ENCODE measurements around the gene DDX52. TPM values are rescaled to one million over a fixed set of nuclear protein-coding genes. Genes with fewer than 3 reads are reported as not detected.

Gene DDX52
- polyA plus RNA-seq, 1 donor = 28.9 TPM

GRCh38 chr17:37676115-37676925, 33.1 kb upstream of the DDX52 start:
- peaks cover 60% of the 10 kb centered on the region for H3K4me1 ChIP-seq (ENCODE audit: control insufficient read depth, insufficient read depth, low read length)
- peak; percentile 92 to 97 for DNase-seq
- no CpG with 5 or more reads among the region's 7 CpGs for WGBS (ENCODE audit: insufficient coverage, low lambda C conversion rate)
- H3K27ac ChIP-seq (ENCODE audit: low read length) = peak overlapping the region; percentile 96
- H3K36me3 ChIP-seq (ENCODE audit: control insufficient read depth, insufficient read depth, low read length) = no peaks in the 10 kb centered on the region
- no peaks in the 10 kb centered on the region for H3K9me3 ChIP-seq (ENCODE audit: control insufficient read depth, low read depth, low read length)
- H3K27me3 ChIP-seq (ENCODE audit: control insufficient read depth, insufficient read depth, low read length) = no peaks in the 10 kb centered on the region
- H3K4me3 ChIP-seq (ENCODE audit: low read length) = no peak overlapping the region

GRCh38 chr17:37674511-37674910, 31.3 kb upstream of the DDX52 start:
- peaks cover 75% of the 10 kb centered on the region for H3K4me1 ChIP-seq (ENCODE audit: control insufficient read depth, insufficient read depth, low read length)
- peak overlapping the region; percentile 96 for H3K27ac ChIP-seq (ENCODE audit: low read length)

GRCh38 chr17:37673386-37673785, 30.1 kb upstream of the DDX52 start:
- Histone ChIP-seq H3K27me3 (ENCODE audit: control insufficient read depth, insufficient read depth, low read length) (no peaks in the 10 kb centered on the region), H3K27ac (ENCODE audit: low read length) (peak overlapping the region; percentile 29), H3K9me3 (ENCODE audit: control insufficient read depth, low read depth, low read length) (no peaks in the 10 kb centered on the region), H3K4me1 (ENCODE audit: control insufficient read depth, insufficient read depth, low read length) (peaks cover 77% of the 10 kb centered on the region), H3K36me3 (ENCODE audit: control insufficient read depth, insufficient read depth, low read length) (no peaks in the 10 kb centered on the region), H3K4me3 (ENCODE audit: low read length) (no peak overlapping the region)
- no CpG with 5 or more reads among the region's 2 CpGs for WGBS (ENCODE audit: insufficient coverage, low lambda C conversion rate)
- no peak for DNase-seq

More at GRCh38 chr17:37674511-37674910, 31.3 kb upstream of the DDX52 start:
- WGBS (ENCODE audit: insufficient coverage, low lambda C conversion rate) = 40% methylated on average over 1 of the region's 1 CpG
- no peaks in the 10 kb centered on the region for H3K9me3 ChIP-seq (ENCODE audit: control insufficient read depth, low read depth, low read length)
- no peaks in the 10 kb centered on the region for H3K27me3 ChIP-seq (ENCODE audit: control insufficient read depth, insufficient read depth, low read length)
- H3K4me3 ChIP-seq (ENCODE audit: low read length) = no peak overlapping the region
- DNase-seq = peak in 1 of 2 donors; percentile 40
- no peaks in the 10 kb centered on the region for H3K36me3 ChIP-seq (ENCODE audit: control insufficient read depth, insufficient read depth, low read length)

- Histone ChIP-seq H3K9me3 (ENCODE audit: control insufficient read depth, low read depth, low read length) (no peaks in the 10 kb centered on the region), H3K4me1 (ENCODE audit: control insufficient read depth, insufficient read depth, low read length) (peaks cover 71% of the 10 kb centered on the region), H3K4me3 (ENCODE audit: low read length) (no peak overlapping the region), H3K27ac (ENCODE audit: low read length) (peak overlapping the region; percentile 89), H3K36me3 (ENCODE audit: control insufficient read depth, insufficient read depth, low read length) (no peaks in the 10 kb centered on the region), H3K27me3 (ENCODE audit: control insufficient read depth, insufficient read depth, low read length) (no peaks in the 10 kb centered on the region)
- no CpG with 5 or more reads among the region's 3 CpGs for WGBS (ENCODE audit: insufficient coverage, low lambda C conversion rate)
- no peak for DNase-seq
These were observed 29.4 kb upstream of the DDX52 start for GRCh38 chr17:37672548-37673078.

GRCh38 chr17:37671824-37672547, 28.7 kb upstream of the DDX52 start:
- no CpG with 5 or more reads among the region's 2 CpGs for WGBS (ENCODE audit: insufficient coverage, low lambda C conversion rate)
- Histone ChIP-seq H3K4me3 (ENCODE audit: low read length) (no peak overlapping the region), H3K27me3 (ENCODE audit: control insufficient read depth, insufficient read depth, low read length) (no peaks in the 10 kb centered on the region), H3K27ac (ENCODE audit: low read length) (peak overlapping the region; percentile 89), H3K4me1 (ENCODE audit: control insufficient read depth, insufficient read depth, low read length) (peaks cover 70% of the 10 kb centered on the region), H3K36me3 (ENCODE audit: control insufficient read depth, insufficient read depth, low read length) (no peaks in the 10 kb centered on the region), H3K9me3 (ENCODE audit: control insufficient read depth, low read depth, low read length) (no peaks in the 10 kb centered on the region)
- peak; percentile 29 to 43 for DNase-seq

GRCh38 chr17:37671028-37671823, 28.0 kb upstream of the DDX52 start:
- no CpG with 5 or more reads among the region's 9 CpGs for WGBS (ENCODE audit: insufficient coverage, low lambda C conversion rate)
- Histone ChIP-seq H3K27me3 (ENCODE audit: control insufficient read depth, insufficient read depth, low read length) (no peaks in the 10 kb centered on the region), H3K4me1 (ENCODE audit: control insufficient read depth, insufficient read depth, low read length) (peaks cover 65% of the 10 kb centered on the region), H3K36me3 (ENCODE audit: control insufficient read depth, insufficient read depth, low read length) (no peaks in the 10 kb centered on the region), H3K4me3 (ENCODE audit: low read length) (no peak overlapping the region), H3K9me3 (ENCODE audit: control insufficient read depth, low read depth, low read length) (no peaks in the 10 kb centered on the region), H3K27ac (ENCODE audit: low read length) (peak overlapping the region; percentile 89)
- DNase-seq = peak; percentile 80 to 93

- no peak for DNase-seq
These were observed 23.8 kb upstream of the DDX52 start for GRCh38 chr17:37667039-37667438.

GRCh38 chr17:37664214-37664613, 21.0 kb upstream of the DDX52 start:
- Histone ChIP-seq H3K4me3 (ENCODE audit: low read length) (no peak overlapping the region), H3K4me1 (ENCODE audit: control insufficient read depth, insufficient read depth, low read length) (peaks cover 29% of the 10 kb centered on the region), H3K27ac (ENCODE audit: low read length) (no peak overlapping the region), H3K36me3 (ENCODE audit: control insufficient read depth, insufficient read depth, low read length) (no peaks in the 10 kb centered on the region), H3K9me3 (ENCODE audit: control insufficient read depth, low read depth, low read length) (no peaks in the 10 kb centered on the region), H3K27me3 (ENCODE audit: control insufficient read depth, insufficient read depth, low read length) (no peaks in the 10 kb centered on the region)
- WGBS (ENCODE audit: insufficient coverage, low lambda C conversion rate) = 100% methylated on average over 1 of the region's 3 CpGs
- no peak for DNase-seq

More at GRCh38 chr17:37667039-37667438, 23.8 kb upstream of the DDX52 start:
- Histone ChIP-seq H3K9me3 (ENCODE audit: control insufficient read depth, low read depth, low read length) (no peaks in the 10 kb centered on the region), H3K4me3 (ENCODE audit: low read length) (no peak overlapping the region), H3K4me1 (ENCODE audit: control insufficient read depth, insufficient read depth, low read length) (peaks cover 38% of the 10 kb centered on the region), H3K27ac (ENCODE audit: low read length) (no peak overlapping the region), H3K27me3 (ENCODE audit: control insufficient read depth, insufficient read depth, low read length) (no peaks in the 10 kb centered on the region), H3K36me3 (ENCODE audit: control insufficient read depth, insufficient read depth, low read length) (no peaks in the 10 kb centered on the region)
- no CpG with 5 or more reads among the region's 1 CpG for WGBS (ENCODE audit: insufficient coverage, low lambda C conversion rate)

- Histone ChIP-seq H3K9me3 (ENCODE audit: control insufficient read depth, low read depth, low read length) (no peaks in the 10 kb centered on the region), H3K4me3 (ENCODE audit: low read length) (no peak overlapping the region), H3K4me1 (ENCODE audit: control insufficient read depth, insufficient read depth, low read length) (peaks cover 32% of the 10 kb centered on the region), H3K36me3 (ENCODE audit: control insufficient read depth, insufficient read depth, low read length) (no peaks in the 10 kb centered on the region), H3K27me3 (ENCODE audit: control insufficient read depth, insufficient read depth, low read length) (no peaks in the 10 kb centered on the region), H3K27ac (ENCODE audit: low read length) (peak overlapping the region; percentile 78)
- no CpG with 5 or more reads among the region's 4 CpGs for WGBS (ENCODE audit: insufficient coverage, low lambda C conversion rate)
- DNase-seq = no peak
These were observed 19.1 kb upstream of the DDX52 start for GRCh38 chr17:37662353-37662752.

Data from large intestine (tissue), 3 donors.